PFSK-1 (cell line): ENCODE data around the gene LAMC1.

Experiments
- FOXP2 ChIP-seq: optimal IDR thresholded peaks from 2 replicates; pipeline ENCODE3; 2011; ENCODE audit warnings: borderline replicate concordance, control low read depth, inconsistent platforms; ENCODE audit not compliant: insufficient read depth; ENCODE audit errors: extremely low read length, extremely low read depth
- POLR2AphosphoS5 ChIP-seq: IDR thresholded peaks from 2 replicates; pipeline ENCODE4 v1.6.1; 2012; ENCODE audit warnings: low read depth, mild to moderate bottlenecking, control low read depth, low read length, moderate library complexity
- SIN3A ChIP-seq: IDR thresholded peaks from 2 replicates; pipeline ENCODE4 v1.6.1; 2012; ENCODE audit warnings: mild to moderate bottlenecking, low read length, moderate library complexity, borderline replicate concordance; ENCODE audit not compliant: insufficient read depth
- TAF1 ChIP-seq: IDR thresholded peaks from 2 replicates; pipeline ENCODE4 v1.6.1; 2012; ENCODE audit warnings: low read length, control low read depth, borderline replicate concordance; ENCODE audit not compliant: insufficient read depth
- TF ChIP-seq, protein P1 (sequence below), 2 experiments: IDR thresholded peaks; 2 replicates each; pipeline versions ENCODE4 v1.6.1 to v1.8.0; 2011 to 2012; ENCODE audit warnings: low read depth in 2 of 2, low read length in 2 of 2, control low read depth in 1 of 2, inconsistent platforms in 1 of 2, mild to moderate bottlenecking in 1 of 2, moderate library complexity in 1 of 2; ENCODE audit not compliant: insufficient read depth in 1 of 2

LAMC1 gene

GRCh38 chr1:183023601-183024316 is 539 bp downstream of the LAMC1 start:
- TF ChIP-seq SIN3A (no peak), TAF1 (no peak), POLR2AphosphoS5 (no peak), FOXP2 (peak; percentile 36)
- TF ChIP-seq, protein P1, sequence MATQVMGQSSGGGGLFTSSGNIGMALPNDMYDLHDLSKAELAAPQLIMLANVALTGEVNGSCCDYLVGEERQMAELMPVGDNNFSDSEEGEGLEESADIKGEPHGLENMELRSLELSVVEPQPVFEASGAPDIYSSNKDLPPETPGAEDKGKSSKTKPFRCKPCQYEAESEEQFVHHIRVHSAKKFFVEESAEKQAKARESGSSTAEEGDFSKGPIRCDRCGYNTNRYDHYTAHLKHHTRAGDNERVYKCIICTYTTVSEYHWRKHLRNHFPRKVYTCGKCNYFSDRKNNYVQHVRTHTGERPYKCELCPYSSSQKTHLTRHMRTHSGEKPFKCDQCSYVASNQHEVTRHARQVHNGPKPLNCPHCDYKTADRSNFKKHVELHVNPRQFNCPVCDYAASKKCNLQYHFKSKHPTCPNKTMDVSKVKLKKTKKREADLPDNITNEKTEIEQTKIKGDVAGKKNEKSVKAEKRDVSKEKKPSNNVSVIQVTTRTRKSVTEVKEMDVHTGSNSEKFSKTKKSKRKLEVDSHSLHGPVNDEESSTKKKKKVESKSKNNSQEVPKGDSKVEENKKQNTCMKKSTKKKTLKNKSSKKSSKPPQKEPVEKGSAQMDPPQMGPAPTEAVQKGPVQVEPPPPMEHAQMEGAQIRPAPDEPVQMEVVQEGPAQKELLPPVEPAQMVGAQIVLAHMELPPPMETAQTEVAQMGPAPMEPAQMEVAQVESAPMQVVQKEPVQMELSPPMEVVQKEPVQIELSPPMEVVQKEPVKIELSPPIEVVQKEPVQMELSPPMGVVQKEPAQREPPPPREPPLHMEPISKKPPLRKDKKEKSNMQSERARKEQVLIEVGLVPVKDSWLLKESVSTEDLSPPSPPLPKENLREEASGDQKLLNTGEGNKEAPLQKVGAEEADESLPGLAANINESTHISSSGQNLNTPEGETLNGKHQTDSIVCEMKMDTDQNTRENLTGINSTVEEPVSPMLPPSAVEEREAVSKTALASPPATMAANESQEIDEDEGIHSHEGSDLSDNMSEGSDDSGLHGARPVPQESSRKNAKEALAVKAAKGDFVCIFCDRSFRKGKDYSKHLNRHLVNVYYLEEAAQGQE (IDR thresholded peaks at IDR 0.05; ENCODE audit: insufficient read depth in 1 of 2, low read depth in 2 of 2, low read length in 2 of 2) = no peak

DNA sequence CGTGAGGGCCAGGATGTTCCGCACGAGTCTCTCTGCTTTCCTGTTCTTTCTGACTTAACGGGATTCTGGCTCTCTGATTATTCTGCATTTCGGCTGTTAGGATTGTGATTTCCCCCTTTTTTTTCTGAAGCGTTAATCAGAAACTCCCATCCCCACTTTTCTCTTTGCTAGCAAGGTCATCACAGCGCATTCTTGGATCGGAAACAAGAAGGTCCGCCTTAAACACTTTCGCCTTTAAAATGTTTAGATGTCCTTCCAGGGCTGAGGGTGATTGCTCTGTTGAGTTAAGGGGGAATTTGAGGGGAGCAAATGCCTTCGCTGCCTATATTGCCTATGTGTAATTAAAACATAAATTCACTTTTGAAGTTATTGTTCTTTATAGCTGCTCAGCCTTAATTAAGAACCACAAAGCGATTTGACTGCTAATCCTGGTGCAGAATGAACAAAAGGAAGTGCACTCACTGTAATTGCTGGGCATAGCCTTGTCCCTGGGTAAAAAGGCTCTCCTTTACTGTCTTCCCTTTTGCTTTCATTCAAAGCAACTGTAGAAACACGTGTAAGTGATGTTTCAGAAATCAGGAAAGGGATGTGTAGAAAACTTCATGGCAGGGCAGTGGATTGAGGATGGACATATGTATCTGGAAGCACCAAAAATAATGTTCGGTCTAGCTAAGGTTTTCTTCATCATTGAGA is 1.2 kb downstream of the LAMC1 start:
- TF ChIP-seq FOXP2 (no peak), TAF1 (no peak), POLR2AphosphoS5 (no peak), SIN3A (no peak; the same call in 1 of the 2 replicates)
- TF ChIP-seq, protein P1 (IDR thresholded peaks at IDR 0.05; ENCODE audit: insufficient read depth in 1 of 2, low read depth in 2 of 2, low read length in 2 of 2) = no peak

- no peak for TF ChIP-seq FOXP2
- no peak for TF ChIP-seq TAF1
- TF ChIP-seq POLR2AphosphoS5 = no peak
- TF ChIP-seq, protein P1 (IDR thresholded peaks at IDR 0.05; ENCODE audit: insufficient read depth in 1 of 2, low read depth in 2 of 2, low read length in 2 of 2) = no peak
- TF ChIP-seq SIN3A = no peak
Observed at GRCh38 chr1:183025010-183025337, 1.8 kb downstream of the LAMC1 start.

GRCh38 chr1:183025782-183026774 is 2.9 kb downstream of the LAMC1 start:
- TF ChIP-seq TAF1 (no peak), FOXP2 (no peak), SIN3A (no peak), POLR2AphosphoS5 (no peak)
- TF ChIP-seq, protein P1 (IDR thresholded peaks at IDR 0.05; ENCODE audit: insufficient read depth in 1 of 2, low read depth in 2 of 2, low read length in 2 of 2) = no peak
